DMS153 (cell line): Measurements from ENCODE around the gene CCDC85B.

Experiments
- DNase-seq: peaks from one replicate; lab custom pipeline; 2025; lab: John Stamatoyannopoulos, UW

CCDC85B gene

DNA sequence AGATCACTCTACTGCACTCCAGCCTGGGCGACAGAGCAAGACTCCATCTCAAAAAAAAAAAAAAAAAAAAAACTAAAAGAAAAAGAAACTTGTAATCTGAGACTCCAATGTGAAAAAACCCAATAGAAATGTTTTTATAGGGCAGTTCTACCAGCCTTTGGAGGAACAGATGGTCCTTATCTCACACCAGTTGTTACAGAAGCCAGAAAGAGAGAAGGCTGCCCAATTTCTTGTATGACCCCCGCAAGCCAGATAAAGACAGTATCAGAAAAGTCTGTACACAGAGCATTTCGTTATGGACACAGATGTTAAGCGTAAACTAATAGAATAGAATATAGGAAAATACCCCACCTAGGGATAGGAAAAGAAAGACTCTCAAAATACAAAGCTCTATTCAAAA lies 43.5 kb downstream of the CCDC85B start:
- DNase-seq: no peak

DNA sequence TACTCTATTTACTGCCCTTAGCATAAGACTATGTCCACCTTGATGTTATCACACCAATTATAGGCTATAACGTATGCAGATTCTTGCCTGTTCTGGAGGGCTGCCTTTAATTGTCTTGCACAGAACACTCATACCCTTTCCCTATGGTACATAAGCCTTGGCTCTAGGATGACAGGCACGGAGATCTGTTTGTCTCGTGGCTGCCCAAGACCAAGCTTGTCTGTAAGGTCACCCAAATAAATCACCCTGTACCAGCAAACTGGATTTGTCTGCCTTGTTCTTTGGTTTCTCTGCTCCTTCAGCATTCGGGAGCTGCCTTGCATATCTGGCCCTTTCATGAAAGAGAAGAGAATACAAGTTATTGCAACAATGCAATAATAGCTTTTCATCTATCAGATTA lies 47.3 kb downstream of the CCDC85B start:
- DNase-seq: no peak
